Measurements from ENCODE around the gene SLC26A1. TPM values are rescaled to one million over a fixed set of nuclear protein-coding genes. Genes with fewer than 3 reads are reported as not detected.

SLC26A1 gene
- total RNA-seq, 4 donors from 2014 or later = not detected

DNA sequence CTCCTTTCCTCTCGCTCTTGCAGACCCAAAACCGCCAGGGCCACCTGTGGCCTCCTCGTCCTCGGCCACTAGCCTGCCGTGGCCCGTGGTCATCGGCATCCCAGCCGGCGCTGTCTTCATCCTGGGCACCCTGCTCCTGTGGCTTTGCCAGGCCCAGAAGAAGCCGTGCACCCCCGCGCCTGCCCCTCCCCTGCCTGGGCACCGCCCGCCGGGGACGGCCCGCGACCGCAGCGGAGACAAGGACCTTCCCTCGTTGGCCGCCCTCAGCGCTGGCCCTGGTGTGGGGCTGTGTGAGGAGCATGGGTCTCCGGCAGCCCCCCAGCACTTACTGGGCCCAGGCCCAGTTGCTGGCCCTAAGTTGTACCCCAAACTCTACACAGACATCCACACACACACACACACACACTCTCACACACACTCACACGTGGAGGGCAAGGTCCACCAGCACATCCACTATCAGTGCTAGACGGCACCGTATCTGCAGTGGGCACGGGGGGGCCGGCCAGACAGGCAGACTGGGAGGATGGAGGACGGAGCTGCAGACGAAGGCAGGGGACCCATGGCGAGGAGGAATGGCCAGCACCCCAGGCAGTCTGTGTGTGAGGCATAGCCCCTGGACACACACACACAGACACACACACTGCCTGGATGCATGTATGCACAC is 31.8 kb upstream of the SLC26A1 start:
- Histone ChIP-seq H3K27me3 (peaks cover 28% of the 10 kb centered on the region), H3K4me1 (no peaks in the 10 kb centered on the region), H3K27ac (no peak overlapping the region), H3K36me3 (peaks cover 0 to 29% of the 10 kb centered on the region in 2 donors), H3K9me3 (no peaks in the 10 kb centered on the region), H3K4me3 (no peak overlapping the region)
- TF ChIP-seq EP300 (IDR thresholded peaks at IDR 0.05) (no peak), POLR2A (IDR thresholded peaks at IDR 0.05) (no peak), POLR2AphosphoS5 (IDR thresholded peaks at IDR 0.05) (no peak)
- TF ChIP-seq, protein P1, sequence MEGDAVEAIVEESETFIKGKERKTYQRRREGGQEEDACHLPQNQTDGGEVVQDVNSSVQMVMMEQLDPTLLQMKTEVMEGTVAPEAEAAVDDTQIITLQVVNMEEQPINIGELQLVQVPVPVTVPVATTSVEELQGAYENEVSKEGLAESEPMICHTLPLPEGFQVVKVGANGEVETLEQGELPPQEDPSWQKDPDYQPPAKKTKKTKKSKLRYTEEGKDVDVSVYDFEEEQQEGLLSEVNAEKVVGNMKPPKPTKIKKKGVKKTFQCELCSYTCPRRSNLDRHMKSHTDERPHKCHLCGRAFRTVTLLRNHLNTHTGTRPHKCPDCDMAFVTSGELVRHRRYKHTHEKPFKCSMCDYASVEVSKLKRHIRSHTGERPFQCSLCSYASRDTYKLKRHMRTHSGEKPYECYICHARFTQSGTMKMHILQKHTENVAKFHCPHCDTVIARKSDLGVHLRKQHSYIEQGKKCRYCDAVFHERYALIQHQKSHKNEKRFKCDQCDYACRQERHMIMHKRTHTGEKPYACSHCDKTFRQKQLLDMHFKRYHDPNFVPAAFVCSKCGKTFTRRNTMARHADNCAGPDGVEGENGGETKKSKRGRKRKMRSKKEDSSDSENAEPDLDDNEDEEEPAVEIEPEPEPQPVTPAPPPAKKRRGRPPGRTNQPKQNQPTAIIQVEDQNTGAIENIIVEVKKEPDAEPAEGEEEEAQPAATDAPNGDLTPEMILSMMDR (IDR thresholded peaks at IDR 0.05) = no peak
- WGBS, 2 donors (ENCODE audit: low coverage in 1 of 2) = 80 to 85% methylated on average over 1 to 4 of the region's 32 CpGs
- no peak for ATAC-seq

DNA sequence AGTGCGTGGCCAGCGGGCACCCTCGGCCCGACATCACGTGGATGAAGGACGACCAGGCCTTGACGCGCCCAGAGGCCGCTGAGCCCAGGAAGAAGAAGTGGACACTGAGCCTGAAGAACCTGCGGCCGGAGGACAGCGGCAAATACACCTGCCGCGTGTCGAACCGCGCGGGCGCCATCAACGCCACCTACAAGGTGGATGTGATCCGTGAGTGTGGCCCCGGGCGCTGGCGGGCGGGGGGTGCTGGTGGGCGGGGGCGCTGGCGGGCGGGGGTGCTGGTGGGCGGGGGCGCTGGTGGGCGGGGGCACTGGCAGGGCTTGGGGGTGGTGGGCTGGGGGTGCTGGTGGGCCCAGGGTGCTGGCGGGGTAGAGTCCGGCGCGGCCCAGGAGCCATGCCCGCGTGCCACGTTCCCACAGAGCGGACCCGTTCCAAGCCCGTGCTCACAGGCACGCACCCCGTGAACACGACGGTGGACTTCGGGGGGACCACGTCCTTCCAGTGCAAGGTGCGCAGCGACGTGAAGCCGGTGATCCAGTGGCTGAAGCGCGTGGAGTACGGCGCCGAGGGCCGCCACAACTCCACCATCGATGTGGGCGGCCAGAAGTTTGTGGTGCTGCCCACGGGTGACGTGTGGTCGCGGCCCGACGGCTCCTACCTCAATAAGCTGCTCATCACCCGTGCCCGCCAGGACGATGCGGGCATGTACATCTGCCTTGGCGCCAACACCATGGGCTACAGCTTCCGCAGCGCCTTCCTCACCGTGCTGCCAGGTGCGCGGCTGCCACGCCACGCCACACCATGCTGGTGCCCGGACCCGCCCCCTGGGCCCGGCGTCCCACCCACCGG is 30.9 kb upstream of the SLC26A1 start:
- Histone ChIP-seq H3K4me3 (no peak overlapping the region), H3K36me3 (peaks cover 0 to 29% of the 10 kb centered on the region in 2 donors), H3K9me3 (no peaks in the 10 kb centered on the region), H3K27ac (no peak overlapping the region), H3K4me1 (no peaks in the 10 kb centered on the region), H3K27me3 (peaks cover 19% of the 10 kb centered on the region)
- TF ChIP-seq POLR2A (IDR thresholded peaks at IDR 0.05) (no peak), EP300 (IDR thresholded peaks at IDR 0.05) (no peak), POLR2AphosphoS5 (IDR thresholded peaks at IDR 0.05) (no peak)
- TF ChIP-seq, protein P1 (IDR thresholded peaks at IDR 0.05) = no peak
- no peak for ATAC-seq
- WGBS, 2 donors (ENCODE audit: low coverage in 1 of 2) = no CpG with 5 or more reads among the region's 83 CpGs

DNA sequence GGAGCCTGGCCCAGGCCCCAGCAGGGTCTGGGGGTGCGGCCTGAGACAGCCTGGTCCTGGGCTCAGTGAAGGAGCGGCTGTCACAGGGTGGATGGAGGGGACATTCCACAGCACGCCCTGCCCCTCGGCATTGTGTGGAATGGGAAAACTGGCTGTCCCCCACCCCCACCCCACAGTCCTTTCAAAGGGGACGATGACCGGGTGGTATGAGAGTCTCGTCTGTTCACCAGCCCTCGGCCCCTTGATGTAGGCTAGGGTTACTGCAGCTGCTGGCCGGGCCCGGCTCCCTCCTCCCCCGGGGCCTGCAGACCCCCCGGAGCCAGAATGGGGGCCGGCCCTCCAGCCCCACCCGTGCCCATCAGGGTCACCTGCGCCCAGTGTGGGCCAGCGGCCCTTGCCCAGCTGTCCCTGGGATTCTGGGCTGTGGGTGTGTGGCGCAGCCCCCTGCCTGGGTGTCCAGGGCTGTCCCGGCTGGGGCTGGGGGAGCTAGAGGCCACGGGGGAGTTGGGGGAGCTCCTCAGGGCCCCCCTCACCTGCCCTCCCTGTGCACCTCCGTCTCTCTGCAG is 30.0 kb upstream of the SLC26A1 start:
- WGBS, 2 donors (ENCODE audit: low coverage in 1 of 2) = 70% methylated on average over 2 of the region's 20 CpGs; no CpG with 5 or more reads in 1 of the 2 donors
- Histone ChIP-seq H3K27ac (no peak overlapping the region), H3K27me3 (peaks cover 9% of the 10 kb centered on the region), H3K4me1 (peaks cover 0 to 7% (median 0%) of the 10 kb centered on the region in 3 donors), H3K9me3 (no peaks in the 10 kb centered on the region), H3K4me3 (no peak overlapping the region), H3K36me3 (peaks cover 0 to 29% of the 10 kb centered on the region in 2 donors)
- ATAC-seq = no peak
- TF ChIP-seq EP300 (IDR thresholded peaks at IDR 0.05) = no peak
- no peak for TF ChIP-seq POLR2A (IDR thresholded peaks at IDR 0.05)
- no peak for TF ChIP-seq POLR2AphosphoS5 (IDR thresholded peaks at IDR 0.05)
- TF ChIP-seq, protein P1 (IDR thresholded peaks at IDR 0.05) = no peak

DNA sequence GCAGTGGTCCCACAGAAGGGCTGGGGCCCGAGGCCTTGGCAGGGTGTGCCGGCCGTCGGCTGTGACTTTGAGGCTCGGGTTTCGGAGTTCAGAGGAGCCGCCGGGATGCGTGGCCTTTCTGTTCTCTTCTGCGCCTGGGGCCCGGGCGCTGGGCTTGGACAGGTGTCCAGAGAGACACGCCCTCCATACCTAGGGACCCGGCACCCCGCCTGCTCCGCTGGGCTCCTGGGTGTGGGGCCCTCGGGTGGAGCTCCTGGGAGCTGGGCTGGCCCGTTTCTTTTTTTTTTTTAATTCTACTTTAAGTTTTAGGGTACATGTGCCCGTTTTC is 29.5 kb upstream of the SLC26A1 start:
- peaks cover 0 to 29% of the 10 kb centered on the region in 2 donors for H3K36me3 ChIP-seq
- no peak for ATAC-seq
- no peaks in the 10 kb centered on the region for H3K9me3 ChIP-seq
- H3K4me3 ChIP-seq = no peak overlapping the region
- no peak overlapping the region for H3K27ac ChIP-seq
- TF ChIP-seq POLR2AphosphoS5 (IDR thresholded peaks at IDR 0.05) (no peak), POLR2A (IDR thresholded peaks at IDR 0.05) (no peak)
- whole genome bisulfite sequencing, 2 donors (ENCODE audit: low coverage in 1 of 2) = 80 to 100% methylated on average over 1 to 3 of the region's 19 CpGs
- H3K27me3 ChIP-seq = peaks cover 5% of the 10 kb centered on the region
- peaks cover 0 to 11% (median 0%) of the 10 kb centered on the region in 3 donors for H3K4me1 ChIP-seq

DNA sequence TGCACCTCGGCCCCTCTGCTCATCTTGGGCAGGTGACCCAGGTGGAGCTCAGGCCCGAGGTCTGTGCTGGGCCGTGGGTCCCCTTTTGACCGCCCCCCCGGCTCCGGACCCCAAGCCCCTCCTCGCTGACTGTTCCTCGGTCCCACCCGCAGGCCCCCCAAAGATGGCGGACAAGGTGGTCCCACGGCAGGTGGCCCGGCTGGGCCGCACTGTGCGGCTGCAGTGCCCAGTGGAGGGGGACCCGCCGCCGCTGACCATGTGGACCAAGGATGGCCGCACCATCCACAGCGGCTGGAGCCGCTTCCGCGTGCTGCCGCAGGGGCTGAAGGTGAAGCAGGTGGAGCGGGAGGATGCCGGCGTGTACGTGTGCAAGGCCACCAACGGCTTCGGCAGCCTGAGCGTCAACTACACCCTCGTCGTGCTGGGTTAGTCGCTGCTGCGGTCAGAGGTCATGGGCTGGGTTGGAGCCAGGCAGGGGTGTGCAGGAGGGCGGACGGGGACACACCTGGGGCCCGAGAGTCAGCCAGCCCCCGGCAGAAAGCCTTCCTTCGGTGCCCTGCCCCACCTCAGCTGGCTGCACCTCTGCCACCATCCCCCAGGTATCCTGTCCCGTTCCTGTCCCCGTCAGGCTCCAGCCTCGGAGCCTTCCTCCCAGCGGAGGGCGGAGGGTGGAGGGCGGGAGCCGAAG is 29.0 kb upstream of the SLC26A1 start:
- Histone ChIP-seq H3K36me3 (peaks cover 0 to 29% of the 10 kb centered on the region in 2 donors), H3K27ac (no peak overlapping the region), H3K27me3 (no peaks in the 10 kb centered on the region), H3K4me3 (no peak overlapping the region), H3K9me3 (no peaks in the 10 kb centered on the region), H3K4me1 (peaks cover 0 to 16% (median 0%) of the 10 kb centered on the region in 3 donors)
- ATAC-seq = no peak
- TF ChIP-seq POLR2AphosphoS5 (IDR thresholded peaks at IDR 0.05) = no peak
- WGBS, 2 donors (ENCODE audit: low coverage in 1 of 2) = 84% methylated on average over 5 of the region's 46 CpGs; no CpG with 5 or more reads in 1 of the 2 donors

Measured in gastroesophageal sphincter (tissue), 4 donors.